Uterus (tissue), 4 donors: Measurements from ENCODE around the gene CIRBP. TPM values are rescaled to one million over a fixed set of nuclear protein-coding genes. Genes with fewer than 3 reads are reported as not detected.

Source experiments
- DNase-seq, 2 donors: peaks; one replicate each; pipeline ENCODE4 v3.0.0-alpha.2; 2019 to 2020
- H3K27ac ChIP-seq, 2 donors: fragments of 200-600 bp; sonication (generic); 1 replicate in 1 of 2; 2 replicates in 1 of 2; pipeline ENCODE4 v1.5.1; 2016 to 2018
- H3K27me3 ChIP-seq, 2 donors: fragments of 200-600 bp; sonication (generic); one replicate each; pipeline ENCODE4 v1.5.1; 2018 to 2019; ENCODE audit warnings: control low read depth in 1 of 2
- H3K36me3 ChIP-seq, 2 donors: fragments of 200-600 bp; sonication (generic); one replicate each; pipeline ENCODE4 v1.5.1; 2019; ENCODE audit warnings: control low read depth in 1 of 2
- H3K4me1 ChIP-seq, 2 donors: fragments of 200-600 bp; sonication (generic); one replicate each; pipeline ENCODE4 v1.5.1; 2018 to 2019; ENCODE audit warnings: control low read depth in 1 of 2
- H3K4me3 ChIP-seq, 2 donors: fragments of 200-600 bp; sonication (generic); 1 replicate in 1 of 2; 2 replicates in 1 of 2; pipeline ENCODE4 v1.5.1; 2018 to 2019; ENCODE audit warnings: mild to moderate bottlenecking in 1 of 2
- H3K9me3 ChIP-seq, 2 donors: fragments of 200-600 bp; sonication (generic); one replicate each; pipeline ENCODE4 v1.5.1; 2019; ENCODE audit warnings: control low read depth in 1 of 2
- CTCF ChIP-seq, 4 experiments: fragments of 200-600 bp in 2 of 4; fragments of 450-650 bp in 2 of 4; sonication (generic) in 2 of 4; IDR thresholded peaks; one replicate each; pipeline ENCODE4 v1.5.1; 2016 to 2019; ENCODE audit warnings: antibody characterized with exemption in 4 of 4, mild to moderate bottlenecking in 2 of 4, moderate library complexity in 1 of 4
- POLR2A ChIP-seq, 2 donors: fragments of 450-650 bp; IDR thresholded peaks; one replicate each; pipeline ENCODE4 v1.6.1; 2016; ENCODE audit warnings: antibody characterized with exemption in 2 of 2, mild to moderate bottlenecking in 1 of 2, moderate library complexity in 1 of 2
- intact Hi-C: fragments of 100-400 bp; cut with DNase I; formaldehyde crosslinking; loops from one replicate; pipeline ENCODE4 v1.15.1; 2023; ENCODE audit warnings: low total_unique reads
- total RNA-seq, 4 donors: library from RNA; depleted of rRNA in 3 of 4; stranded (reverse); fragments of >200 nt in 3 of 4; gene quantifications; one replicate each; pipeline versions ENCODE4 v1.1.0 to v1.2.4, GENCODE V29; 2014 to 2023
- donor health status: DM: yes; HTN: yes; CAD: no.

CIRBP gene
- total RNA-seq, 4 donors from 2014 or later = 235 to 950 (median 535) TPM

- TF ChIP-seq POLR2A (IDR thresholded peaks at IDR 0.05) (no peak), CTCF (IDR thresholded peaks at IDR 0.05) (no peak)
- peaks cover 36 to 59% of the 10 kb centered on the region in 2 donors for H3K4me1 ChIP-seq
- H3K27me3 ChIP-seq = no peaks in the 10 kb centered on the region
- peak; percentile 86 to 92 for DNase-seq
- intact Hi-C loops = loop anchor here (1.0 kb wide), 1 partner anchor 22 kb away; no protein-coding TSS in a partner anchor
- H3K9me3 ChIP-seq = no peaks in the 10 kb centered on the region
- H3K36me3 ChIP-seq = no peaks in the 10 kb centered on the region
- peak overlapping the region; percentile 22 to 48 for H3K4me3 ChIP-seq
- H3K27ac ChIP-seq = peak overlapping the region; percentile 90 to 91
These were observed 2.8 kb upstream of the CIRBP start for GRCh38 chr19:1266129-1266915.

- TF ChIP-seq POLR2A (IDR thresholded peaks at IDR 0.05) (peak in 1 of 2 donors; percentile 57), CTCF (IDR thresholded peaks at IDR 0.05) (peak; percentile 89 to 99 (median 99))
- intact Hi-C loops = loop anchor here (1.0 kb wide), 1 partner anchor 23 kb away; no protein-coding TSS in a partner anchor
- Histone ChIP-seq H3K4me3 (peak overlapping the region; percentile 22 to 48), H3K36me3 (no peaks in the 10 kb centered on the region), H3K9me3 (no peaks in the 10 kb centered on the region), H3K4me1 (peaks cover 41 to 59% of the 10 kb centered on the region in 2 donors), H3K27ac (peak overlapping the region; percentile 90 to 91), H3K27me3 (no peaks in the 10 kb centered on the region)
- peak; percentile 68 to 86 for DNase-seq
These were observed 2.1 kb upstream of the CIRBP start for GRCh38 chr19:1266916-1267476.

GRCh38 chr19:1267477-1268225, 1.5 kb upstream of the CIRBP start:
- DNase-seq = peak; percentile 45 to 65
- intact Hi-C loops = no loop called here
- Histone ChIP-seq H3K4me1 (peaks cover 41 to 57% of the 10 kb centered on the region in 2 donors), H3K36me3 (no peaks in the 10 kb centered on the region), H3K27ac (peak overlapping the region; percentile 96 to 99), H3K4me3 (peak overlapping the region in 1 of 2 donors; percentile 48), H3K9me3 (no peaks in the 10 kb centered on the region), H3K27me3 (no peaks in the 10 kb centered on the region)
- TF ChIP-seq POLR2A (IDR thresholded peaks at IDR 0.05) = no peak
- no peak for TF ChIP-seq CTCF (IDR thresholded peaks at IDR 0.05)

- intact Hi-C loops = no loop called here
- H3K27ac ChIP-seq = peak overlapping the region; percentile 96 to 99
- H3K36me3 ChIP-seq = no peaks in the 10 kb centered on the region
- TF ChIP-seq POLR2A (IDR thresholded peaks at IDR 0.05) (no peak), CTCF (IDR thresholded peaks at IDR 0.05) (peak in 1 of 4 experiments; percentile 8)
- no peaks in the 10 kb centered on the region for H3K27me3 ChIP-seq
- H3K4me3 ChIP-seq = peak overlapping the region in 1 of 2 donors; percentile 65
- H3K4me1 ChIP-seq = peaks cover 41 to 59% of the 10 kb centered on the region in 2 donors
- peak; percentile 54 for DNase-seq
- no peaks in the 10 kb centered on the region for H3K9me3 ChIP-seq
These were observed 687 bp upstream of the CIRBP start for GRCh38 chr19:1268226-1269064.
